Measurements from ENCODE around the gene C14orf39. TPM values are rescaled to one million over a fixed set of nuclear protein-coding genes. Genes with fewer than 3 reads are reported as not detected.

C14orf39 gene
- total RNA-seq, 1 experiment from 2014 or later = 0.08 TPM

GRCh38 chr14:60508707-60509437 is 23.0 kb upstream of the C14orf39 start, which contains the start of gene SIX6:
TSS of gene SIX6 (plus strand) at chr14:60509146. CDS start at chr14:60509399, 253 bp downstream.
- no peak for DNase-seq (ENCODE audit: low read depth, low spot score)
- intact Hi-C loops (cut with micrococcal nuclease; ENCODE audit: unreplicated experiment) = no loop called here
- H3K36me3 ChIP-seq (ENCODE audit: control insufficient read depth, insufficient read depth, low read length) = no peaks in the 10 kb centered on the region
- H3K27me3 ChIP-seq (ENCODE audit: control insufficient read depth, insufficient read depth, low read length) = peaks cover 2% of the 10 kb centered on the region
- H3K9me3 ChIP-seq (ENCODE audit: control insufficient read depth, insufficient read depth, low read depth, low read length) = no peaks in the 10 kb centered on the region
- CTCF ChIA-PET = no interaction called here
- POLR2A ChIA-PET = no interaction called here
- no peak within 1 kb of the TSS for H3K4me3 ChIP-seq (ENCODE audit: low read depth in 2 of 2, low read length in 2 of 2)
- BruUV-seq (replicated peaks) = no TSS peak
- ATAC-seq = no peak
- in situ Hi-C loops (cut with HindIII; ENCODE audit: low pct_unique_long_range_greater_than_20kb, low sequenced_read_pairs) = no loop called here
- no peak within 1 kb of the TSS for H3K27ac ChIP-seq (ENCODE audit: low read length)
- no peaks in the 10 kb centered on the region for H3K4me1 ChIP-seq (ENCODE audit: control insufficient read depth, insufficient read depth, low read length)
- TF ChIP-seq POLR2AphosphoS5 (IDR thresholded peaks at IDR 0.05; ENCODE audit: low read depth, low read length) = no peak
- no peak for TF ChIP-seq SIN3A (IDR thresholded peaks at IDR 0.05; ENCODE audit: borderline replicate concordance, insufficient read depth, low read depth, low read length)
- TF ChIP-seq REST (IDR thresholded peaks at IDR 0.05; ENCODE audit: insufficient read depth in 1 of 2, low read depth in 2 of 2, low read length in 1 of 2) = no peak
- TF ChIP-seq TCF7L2 (IDR thresholded peaks at IDR 0.05; ENCODE audit: low read depth, low read length) = no peak
- TF ChIP-seq, protein P1, sequence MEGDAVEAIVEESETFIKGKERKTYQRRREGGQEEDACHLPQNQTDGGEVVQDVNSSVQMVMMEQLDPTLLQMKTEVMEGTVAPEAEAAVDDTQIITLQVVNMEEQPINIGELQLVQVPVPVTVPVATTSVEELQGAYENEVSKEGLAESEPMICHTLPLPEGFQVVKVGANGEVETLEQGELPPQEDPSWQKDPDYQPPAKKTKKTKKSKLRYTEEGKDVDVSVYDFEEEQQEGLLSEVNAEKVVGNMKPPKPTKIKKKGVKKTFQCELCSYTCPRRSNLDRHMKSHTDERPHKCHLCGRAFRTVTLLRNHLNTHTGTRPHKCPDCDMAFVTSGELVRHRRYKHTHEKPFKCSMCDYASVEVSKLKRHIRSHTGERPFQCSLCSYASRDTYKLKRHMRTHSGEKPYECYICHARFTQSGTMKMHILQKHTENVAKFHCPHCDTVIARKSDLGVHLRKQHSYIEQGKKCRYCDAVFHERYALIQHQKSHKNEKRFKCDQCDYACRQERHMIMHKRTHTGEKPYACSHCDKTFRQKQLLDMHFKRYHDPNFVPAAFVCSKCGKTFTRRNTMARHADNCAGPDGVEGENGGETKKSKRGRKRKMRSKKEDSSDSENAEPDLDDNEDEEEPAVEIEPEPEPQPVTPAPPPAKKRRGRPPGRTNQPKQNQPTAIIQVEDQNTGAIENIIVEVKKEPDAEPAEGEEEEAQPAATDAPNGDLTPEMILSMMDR (IDR thresholded peaks at IDR 0.05) = no peak

GRCh38 chr14:60508363-60508706 is 22.5 kb upstream of the C14orf39 start:
- intact Hi-C loops (cut with micrococcal nuclease; ENCODE audit: unreplicated experiment) = no loop called here
- H3K27me3 ChIP-seq (ENCODE audit: control insufficient read depth, insufficient read depth, low read length) = peaks cover 2% of the 10 kb centered on the region
- H3K4me1 ChIP-seq (ENCODE audit: control insufficient read depth, insufficient read depth, low read length) = no peaks in the 10 kb centered on the region
- DNase-seq (ENCODE audit: low read depth, low spot score) (no peak), ATAC-seq (no peak)
- H3K27ac ChIP-seq (ENCODE audit: low read length) = no peak overlapping the region
- H3K4me3 ChIP-seq (ENCODE audit: low read depth in 2 of 2, low read length in 2 of 2) = no peak overlapping the region
- in situ Hi-C loops (cut with HindIII; ENCODE audit: low pct_unique_long_range_greater_than_20kb, low sequenced_read_pairs) = no loop called here
- no peak for TF ChIP-seq REST (IDR thresholded peaks at IDR 0.05; ENCODE audit: insufficient read depth in 1 of 2, low read depth in 2 of 2, low read length in 1 of 2)
- no peak for TF ChIP-seq POLR2AphosphoS5 (IDR thresholded peaks at IDR 0.05; ENCODE audit: low read depth, low read length)
- no TSS peak for BruUV-seq (replicated peaks)
- POLR2A ChIA-PET = no interaction called here
- H3K36me3 ChIP-seq (ENCODE audit: control insufficient read depth, insufficient read depth, low read length) = no peaks in the 10 kb centered on the region
- H3K9me3 ChIP-seq (ENCODE audit: control insufficient read depth, insufficient read depth, low read depth, low read length) = no peaks in the 10 kb centered on the region
- CTCF ChIA-PET = no interaction called here
